Skeletal muscle tissue (tissue), 1 donor: Measurements from ENCODE around the gene GABRR2. TPM values are rescaled to one million over a fixed set of nuclear protein-coding genes. Genes with fewer than 3 reads are reported as not detected.

Experiments used
- total RNA-seq: library from RNA; depleted of rRNA; stranded (reverse); fragments of >200 nt; gene quantifications from one replicate; pipeline ENCODE4 v1.2.3, GENCODE V29; 2014

GABRR2 gene
- total RNA-seq, 1 donor from 2014 or later = not detected

Other genes starting within 250 kb of the GABRR2 start
- gene PNRC1, start 234.5 kb downstream of the GABRR2 start, total RNA-seq = 132 TPM
- 2.6 TPM for gene SRSF12, start 197.2 kb downstream of the GABRR2 start, total RNA-seq
- 24.0 TPM for gene PM20D2, start 169.2 kb downstream of the GABRR2 start, total RNA-seq
- gene GABRR1, start 97.9 kb downstream of the GABRR2 start, total RNA-seq = 0.52 TPM
- 28.2 TPM for gene UBE2J1, start 37.4 kb upstream of the GABRR2 start, total RNA-seq
- 65.8 TPM for gene RRAGD, start 97.0 kb upstream of the GABRR2 start, total RNA-seq
- gene ANKRD6, start 117.9 kb upstream of the GABRR2 start, total RNA-seq = 4.2 TPM